Subcutaneous abdominal adipose tissue (tissue), 5 donors: Measurements from ENCODE around the gene CD300E.

Experiments used
- H3K27ac ChIP-seq: one replicate; pipeline ENCODE4 v1.7.0; 2013; ENCODE audit warnings: low read depth, mild to moderate bottlenecking, inconsistent platforms, low read length, moderate library complexity
- H3K27me3 ChIP-seq, 5 donors: one replicate each; pipeline ENCODE4 v1.7.0; 2013; ENCODE audit warnings: low read length in 5 of 5, inconsistent platforms in 1 of 5; ENCODE audit not compliant: control insufficient read depth in 5 of 5, insufficient read depth in 4 of 5
- H3K36me3 ChIP-seq, 5 donors: one replicate each; pipeline ENCODE4 v1.7.0; 2013; ENCODE audit warnings: low read length in 5 of 5; ENCODE audit not compliant: control insufficient read depth in 5 of 5, insufficient read depth in 5 of 5
- H3K4me1 ChIP-seq, 5 donors: one replicate each; pipeline ENCODE4 v1.7.0; 2013; ENCODE audit warnings: low read length in 5 of 5, mild to moderate bottlenecking in 3 of 5, moderate library complexity in 1 of 5; ENCODE audit not compliant: control insufficient read depth in 5 of 5, insufficient read depth in 5 of 5
- H3K4me3 ChIP-seq, 5 donors: one replicate each; pipeline ENCODE4 v1.7.0; 2013; ENCODE audit warnings: low read length in 5 of 5, low read depth in 1 of 5
- H3K9ac ChIP-seq, 5 donors: one replicate each; pipeline ENCODE4 v1.7.0; 2013; ENCODE audit warnings: low read length in 5 of 5, mild to moderate bottlenecking in 4 of 5, moderate library complexity in 3 of 5
- H3K9me3 ChIP-seq, 5 donors: one replicate each; pipeline ENCODE4 v1.7.0; 2013; ENCODE audit warnings: low read length in 5 of 5; ENCODE audit not compliant: control insufficient read depth in 5 of 5
- donor health status: healthy.
- donor health status: healthy.
- donor health status: healthy.
- donor health status: healthy.
- donor health status: healthy.

CD300E gene

DNA sequence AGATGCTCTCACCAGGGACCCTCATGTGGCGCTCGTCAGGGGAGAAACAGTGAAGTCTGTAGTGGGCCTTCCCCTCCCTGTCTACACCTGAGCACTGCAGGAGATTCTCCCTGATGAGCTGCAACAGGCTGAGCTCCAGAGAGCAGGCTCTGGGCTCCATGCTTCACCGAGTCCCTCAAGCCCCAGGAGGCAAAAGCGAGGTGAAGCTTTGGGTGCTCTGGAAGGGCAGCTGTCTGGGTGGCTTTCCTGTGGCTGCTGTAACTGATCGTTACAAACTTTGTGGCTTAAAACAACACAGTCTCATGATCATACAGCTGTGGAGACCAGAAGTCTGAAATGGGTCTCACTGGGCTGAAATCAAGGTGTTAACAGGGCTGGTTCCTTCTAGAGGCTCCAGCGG lies 19.3 kb downstream of the CD300E start:
- peaks cover 0 to 2% (median 0%) of the 10 kb centered on the region in 5 donors for H3K9me3 ChIP-seq
- peaks cover 0 to 38% (median 8%) of the 10 kb centered on the region in 5 donors for H3K4me1 ChIP-seq
- H3K4me3 ChIP-seq: no peak overlapping the region
- no peak overlapping the region for H3K9ac ChIP-seq
- peaks cover 4 to 19% (median 15%) of the 10 kb centered on the region in 5 donors for H3K27me3 ChIP-seq
- no peak overlapping the region for H3K27ac ChIP-seq
- H3K36me3 ChIP-seq: no peaks in the 10 kb centered on the region

DNA sequence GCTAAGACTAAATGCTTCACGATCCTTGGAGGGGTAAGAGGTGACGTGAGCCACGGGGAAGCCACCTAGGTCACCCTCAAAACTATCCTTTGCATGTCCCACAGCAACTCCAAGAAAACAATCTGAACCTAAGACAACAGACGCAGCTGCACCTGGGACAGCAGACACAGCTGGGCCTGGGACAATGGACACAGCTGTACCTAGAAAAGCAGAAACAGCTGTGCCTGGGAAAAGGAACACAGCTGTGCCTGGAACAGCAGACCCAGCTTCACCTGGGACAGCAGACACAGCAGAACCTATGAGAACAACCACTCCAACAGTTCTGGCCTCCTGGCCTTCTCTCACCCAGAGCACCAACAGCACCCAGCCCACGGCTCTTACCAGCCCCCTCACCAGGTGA lies 19.8 kb downstream of the CD300E start:
- Histone ChIP-seq H3K4me3 (no peak overlapping the region), H3K9me3 (peaks cover 0 to 2% (median 0%) of the 10 kb centered on the region in 5 donors), H3K27me3 (peaks cover 8 to 24% (median 18%) of the 10 kb centered on the region in 5 donors), H3K36me3 (no peaks in the 10 kb centered on the region), H3K9ac (no peak overlapping the region), H3K27ac (no peak overlapping the region), H3K4me1 (peaks cover 0 to 42% (median 10%) of the 10 kb centered on the region in 5 donors)

DNA sequence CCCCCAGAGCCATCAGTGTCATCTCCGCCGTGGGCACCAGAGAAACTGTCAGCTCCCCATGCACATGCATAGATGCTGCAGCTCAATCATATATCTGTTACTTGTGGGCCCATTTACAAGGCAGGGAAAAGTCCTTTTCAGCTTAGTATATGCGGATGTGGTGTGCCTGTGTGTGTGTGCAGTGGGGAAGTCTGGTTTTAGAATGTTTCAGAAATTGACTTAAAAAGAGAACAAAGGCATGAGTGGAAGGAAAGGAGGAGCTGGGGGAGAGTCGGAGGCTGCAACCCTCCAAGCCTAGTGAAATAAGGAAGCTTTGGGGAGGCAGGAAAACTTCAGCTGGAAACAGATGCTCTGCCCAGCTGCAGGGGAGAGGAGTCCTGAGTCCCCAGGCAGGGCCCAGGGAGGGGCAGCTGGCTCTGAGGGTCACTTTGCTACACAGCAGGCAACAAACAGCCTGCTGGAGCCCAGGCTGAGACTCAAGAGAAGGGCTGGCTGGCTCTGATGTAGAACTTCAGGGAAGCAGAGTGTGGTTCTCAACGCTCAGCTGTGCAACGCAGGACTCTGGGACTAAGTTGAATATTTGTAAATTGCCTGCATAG lies 20.4 kb downstream of the CD300E start:
- peaks cover 12 to 27% (median 22%) of the 10 kb centered on the region in 5 donors for H3K27me3 ChIP-seq
- peaks cover 0 to 47% (median 13%) of the 10 kb centered on the region in 5 donors for H3K4me1 ChIP-seq
- H3K36me3 ChIP-seq: no peaks in the 10 kb centered on the region
- no peak overlapping the region for H3K27ac ChIP-seq
- no peak overlapping the region for H3K4me3 ChIP-seq
- H3K9me3 ChIP-seq: peaks cover 0 to 2% (median 0%) of the 10 kb centered on the region in 5 donors
- H3K9ac ChIP-seq: no peak overlapping the region

DNA sequence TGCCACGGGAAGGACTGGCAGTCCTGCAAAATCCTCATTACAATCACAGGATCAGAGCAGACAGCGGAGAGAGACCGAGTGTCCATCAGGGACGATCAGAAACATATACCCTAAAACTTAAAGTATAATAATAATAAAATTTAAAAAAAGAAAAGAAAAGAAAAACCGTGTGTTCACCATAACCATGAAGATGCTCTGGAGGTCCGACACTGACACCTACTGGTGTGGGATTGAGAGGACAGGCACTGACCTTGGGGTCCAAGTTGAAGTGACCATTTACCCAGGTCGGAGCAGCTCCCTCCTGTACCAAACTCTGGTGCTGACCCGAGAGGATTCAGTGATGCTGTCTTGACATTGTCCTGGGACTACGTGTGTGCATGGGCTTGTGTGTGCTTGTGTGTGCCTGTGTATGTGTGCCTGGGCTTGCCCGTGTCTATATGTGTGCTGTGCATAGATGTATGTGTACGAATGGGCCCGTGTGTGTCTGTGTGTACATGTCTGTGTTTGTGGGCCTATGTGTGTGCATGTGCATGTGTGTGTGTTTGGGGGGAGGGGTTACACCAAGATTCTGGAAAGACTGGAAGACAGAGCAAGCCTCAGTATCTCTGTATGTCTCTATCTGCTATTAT lies 21.5 kb downstream of the CD300E start:
- no peak overlapping the region for H3K27ac ChIP-seq
- no peak overlapping the region for H3K4me3 ChIP-seq
- no peaks in the 10 kb centered on the region for H3K9me3 ChIP-seq
- no peaks in the 10 kb centered on the region for H3K36me3 ChIP-seq
- peaks cover 12 to 27% (median 22%) of the 10 kb centered on the region in 5 donors for H3K27me3 ChIP-seq
- peaks cover 0 to 47% (median 13%) of the 10 kb centered on the region in 5 donors for H3K4me1 ChIP-seq
- H3K9ac ChIP-seq: no peak overlapping the region

DNA sequence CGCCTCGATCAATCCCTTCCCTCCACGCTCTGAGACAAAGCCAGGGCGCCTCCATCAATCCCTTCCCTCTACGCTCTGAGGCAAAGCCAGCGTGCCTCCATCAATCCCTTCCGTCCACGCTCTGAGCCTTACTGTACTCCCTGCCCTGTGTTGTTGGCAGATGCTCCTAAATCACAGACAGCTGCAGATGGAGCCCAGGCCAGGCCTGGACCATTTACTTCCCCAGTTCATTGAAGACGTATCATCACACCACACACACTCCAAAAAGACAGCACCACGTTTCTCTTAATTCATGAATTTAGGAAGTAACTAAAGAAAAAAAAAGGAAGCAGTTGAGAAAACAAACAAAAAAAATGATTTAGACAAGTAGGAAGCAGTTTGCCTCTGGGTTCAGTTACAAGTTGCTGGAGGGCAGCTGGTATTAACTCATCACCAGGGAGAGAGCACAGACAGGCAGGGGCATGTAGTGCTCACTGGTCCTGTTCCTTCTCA lies 24.0 kb downstream of the CD300E start:
- Histone ChIP-seq H3K9ac (no peak overlapping the region), H3K36me3 (no peaks in the 10 kb centered on the region), H3K27ac (no peak overlapping the region), H3K4me3 (no peak overlapping the region), H3K4me1 (peaks cover 0 to 40% (median 11%) of the 10 kb centered on the region in 5 donors), H3K27me3 (peaks cover 12 to 27% (median 21%) of the 10 kb centered on the region in 5 donors), H3K9me3 (no peaks in the 10 kb centered on the region)

DNA sequence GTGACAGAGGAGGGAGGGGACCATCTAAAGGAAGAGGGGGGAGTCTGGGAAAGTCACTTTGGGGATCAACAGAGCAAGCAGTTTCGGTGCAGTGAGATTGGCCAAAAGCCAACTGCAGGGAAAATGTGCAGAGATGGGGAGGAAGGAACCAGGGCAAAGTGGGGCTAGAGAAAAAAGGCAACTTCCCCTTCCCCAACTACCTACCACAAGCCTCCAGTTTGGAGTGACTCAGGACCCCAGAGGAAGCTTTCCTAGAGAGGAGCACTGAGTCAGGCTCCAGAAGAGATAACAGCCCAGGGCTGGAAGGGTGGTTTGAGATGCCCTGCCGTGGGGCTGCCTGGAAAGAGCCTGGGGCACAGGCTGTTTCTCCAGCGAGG lies 24.5 kb downstream of the CD300E start:
- H3K9me3 ChIP-seq: no peaks in the 10 kb centered on the region
- H3K4me3 ChIP-seq: no peak overlapping the region
- no peak overlapping the region for H3K9ac ChIP-seq
- peaks cover 12 to 27% (median 21%) of the 10 kb centered on the region in 5 donors for H3K27me3 ChIP-seq
- H3K27ac ChIP-seq: no peak overlapping the region
- H3K36me3 ChIP-seq: no peaks in the 10 kb centered on the region
- peaks cover 0 to 37% (median 11%) of the 10 kb centered on the region in 5 donors for H3K4me1 ChIP-seq

DNA sequence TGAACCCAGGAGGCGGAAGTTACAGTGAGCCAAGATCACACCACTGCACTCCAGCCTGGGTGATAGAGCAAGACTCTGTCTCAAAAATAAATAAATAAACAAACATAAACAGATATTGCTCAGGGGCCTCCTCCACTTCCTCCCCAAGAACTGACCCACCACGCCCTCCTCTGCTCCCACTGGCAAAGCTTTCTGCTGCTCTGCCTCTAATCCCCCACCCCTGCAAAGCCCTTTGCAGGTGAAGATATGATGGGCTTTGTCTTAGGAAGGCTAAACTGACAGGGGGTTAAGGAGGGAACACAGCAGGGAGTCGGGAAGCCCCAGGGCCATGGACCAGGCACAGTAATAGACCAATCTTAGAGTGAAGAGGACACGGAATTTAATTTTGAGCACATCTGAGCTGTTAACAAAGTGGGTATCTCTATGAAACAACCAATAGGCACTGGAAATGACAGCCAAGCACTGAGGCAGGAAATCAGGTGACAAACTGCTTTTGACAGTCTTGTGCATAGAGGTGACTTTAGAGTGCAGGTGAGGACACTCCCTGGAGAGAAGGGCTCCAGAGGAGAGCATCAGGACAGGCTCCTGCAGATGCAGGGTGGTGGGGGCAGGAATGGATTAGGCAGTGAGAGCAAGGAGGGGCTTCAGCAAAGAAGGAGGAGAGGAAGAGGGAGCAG lies 25.1 kb downstream of the CD300E start:
- Histone ChIP-seq H3K4me3 (no peak overlapping the region), H3K4me1 (peaks cover 0 to 32% (median 9%) of the 10 kb centered on the region in 5 donors), H3K27me3 (peaks cover 12 to 27% (median 21%) of the 10 kb centered on the region in 5 donors), H3K27ac (no peak overlapping the region), H3K36me3 (no peaks in the 10 kb centered on the region), H3K9me3 (no peaks in the 10 kb centered on the region), H3K9ac (no peak overlapping the region)

DNA sequence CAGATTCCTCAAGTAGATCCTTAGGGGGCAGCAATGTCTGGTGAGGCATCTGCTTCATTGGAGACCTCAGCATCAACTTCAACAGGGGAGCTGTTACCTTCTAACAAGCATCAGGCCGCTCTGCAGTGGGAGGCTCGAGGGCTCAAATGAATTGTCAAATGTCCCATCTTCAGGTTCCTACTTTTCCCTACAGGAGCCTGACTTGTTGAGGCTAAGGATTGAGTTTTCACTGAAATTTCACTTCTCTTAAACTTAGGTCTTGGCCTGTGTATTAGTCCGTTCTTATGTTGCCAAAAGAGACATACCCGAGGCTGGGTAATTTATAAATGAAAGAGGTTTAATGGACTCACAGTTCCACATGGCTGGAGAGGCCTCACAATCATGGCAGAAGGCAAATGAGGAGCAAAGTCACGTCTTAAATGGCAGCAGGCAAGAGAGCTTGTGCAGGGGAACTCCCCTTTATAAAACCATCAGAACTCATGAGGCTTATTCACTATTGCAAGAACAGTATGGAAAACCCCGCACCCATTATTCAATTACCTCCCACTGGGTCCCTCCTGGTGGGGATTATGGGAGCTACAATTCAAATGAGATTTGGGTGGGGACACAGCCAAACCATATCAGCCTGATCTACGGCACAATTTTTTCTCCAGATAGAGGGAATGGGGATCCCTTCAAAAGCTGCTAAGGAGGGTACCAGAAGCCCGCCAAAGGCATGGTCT lies 26.3 kb downstream of the CD300E start:
- H3K4me1 ChIP-seq: peaks cover 0 to 28% (median 9%) of the 10 kb centered on the region in 5 donors
- H3K9ac ChIP-seq: no peak overlapping the region
- H3K4me3 ChIP-seq: no peak overlapping the region
- H3K27ac ChIP-seq: no peak overlapping the region
- no peaks in the 10 kb centered on the region for H3K9me3 ChIP-seq
- peaks cover 12 to 18% (median 17%) of the 10 kb centered on the region in 5 donors for H3K27me3 ChIP-seq
- no peaks in the 10 kb centered on the region for H3K36me3 ChIP-seq

DNA sequence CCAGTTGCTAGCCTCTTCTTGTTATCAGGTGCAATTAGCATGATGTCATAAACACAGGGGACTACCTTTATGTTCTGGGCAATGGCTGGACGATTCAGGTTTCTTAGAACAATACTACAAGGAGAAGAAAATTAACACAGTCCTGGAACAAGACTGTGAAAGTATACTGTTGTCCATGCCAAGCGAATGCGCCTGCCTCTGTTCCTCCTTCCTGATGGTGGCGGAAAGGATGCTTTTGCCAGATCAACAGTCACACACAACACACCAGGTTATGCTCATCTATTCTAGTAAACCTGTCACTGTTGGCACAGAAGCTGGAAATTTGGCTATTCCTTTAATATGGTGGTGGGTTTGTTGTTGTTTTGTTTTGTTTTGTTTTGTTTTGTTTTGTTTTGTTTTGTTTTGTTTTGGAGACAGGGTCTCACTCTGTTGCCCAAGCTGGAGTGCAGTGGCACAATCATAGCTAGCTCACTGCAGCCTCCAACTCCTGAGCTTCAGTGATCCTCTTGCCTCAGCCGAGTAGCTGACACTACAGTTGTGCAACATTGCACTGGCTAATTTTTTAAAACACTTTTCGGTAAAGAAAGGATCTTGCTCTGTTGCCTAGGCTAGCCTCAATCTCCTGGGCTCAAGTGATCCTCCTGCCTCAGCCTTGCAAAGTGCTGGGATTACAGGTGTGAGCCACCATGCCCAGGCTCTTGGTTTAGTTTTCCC lies 28.3 kb downstream of the CD300E start:
- H3K27ac ChIP-seq: no peak overlapping the region
- H3K4me3 ChIP-seq: no peak overlapping the region
- H3K4me1 ChIP-seq: peaks cover 0 to 23% (median 6%) of the 10 kb centered on the region in 5 donors
- H3K27me3 ChIP-seq: peaks cover 6 to 15% (median 12%) of the 10 kb centered on the region in 5 donors
- H3K9ac ChIP-seq: no peak overlapping the region
- H3K36me3 ChIP-seq: no peaks in the 10 kb centered on the region
- H3K9me3 ChIP-seq: peaks cover 0 to 2% (median 0%) of the 10 kb centered on the region in 5 donors
